BLaER1 treated with 17β-estradiol and CSF1 and Interleukin-3, amounts not matched to agents 10 nM and 100 nM (cell line): ENCODE data around the gene TRIM14.

Experiments
- H3K27ac ChIP-seq, 11 experiments: shearing (Covaris generic); formaldehyde crosslinking; 2 replicates each; pipeline ENCODE4 v1.8.1; 2022
- H3K27me3 ChIP-seq, 11 experiments: shearing (Covaris generic); formaldehyde crosslinking; 2 replicates each; pipeline ENCODE4 v1.8.1; 2022
- H3K36me3 ChIP-seq, 11 experiments: shearing (Covaris generic); formaldehyde crosslinking; 2 replicates each; pipeline ENCODE4 v1.8.1; 2022
- H3K4me1 ChIP-seq, 10 experiments: shearing (Covaris generic); formaldehyde crosslinking; 2 replicates each; pipeline ENCODE4 v1.8.1; 2022
- H3K4me2 ChIP-seq, 11 experiments: shearing (Covaris generic); formaldehyde crosslinking; 2 replicates each; pipeline ENCODE4 v1.8.1; 2022
- H3K4me3 ChIP-seq, 10 experiments: shearing (Covaris generic); formaldehyde crosslinking; 2 replicates each; pipeline ENCODE4 v1.8.1; 2022
- H3K9ac ChIP-seq, 11 experiments: shearing (Covaris generic); formaldehyde crosslinking; 2 replicates each; pipeline ENCODE4 v1.8.1; 2022
- H3K9me3 ChIP-seq, 11 experiments: shearing (Covaris generic); formaldehyde crosslinking; replicated peaks in 1 of 11; 2 replicates each; pipeline ENCODE4 v1.8.1; 2022
- H4K20me1 ChIP-seq, 11 experiments: shearing (Covaris generic); formaldehyde crosslinking; 2 replicates each; pipeline ENCODE4 v1.8.1; 2022
- Cebpa-rat ChIP-seq, 11 experiments: shearing (Covaris generic); IDR thresholded peaks; 2 replicates each; pipeline ENCODE4 v1.8.1; 2022

Gene TRIM14

GRCh38 chr9:98064623-98065392 is 54.2 kb downstream of the TRIM14 start:
- no peak overlapping the region for H3K4me3 ChIP-seq
- peaks cover 0 to 17% (median 8%) of the 10 kb centered on the region in 10 experiments; a peak in 13 of 20 replicates for H3K4me1 ChIP-seq
- peaks cover 0 to 71% (median 21%) of the 10 kb centered on the region in 11 experiments; a peak in 14 of 22 replicates for H4K20me1 ChIP-seq
- H3K9ac ChIP-seq, result no peak overlapping the region
- TF ChIP-seq Cebpa-rat (IDR thresholded peaks at IDR 0.05), result no peak
- H3K4me2 ChIP-seq, result no peak overlapping the region
- H3K36me3 ChIP-seq, result peaks cover 57 to 100% (median 89%) of the 10 kb centered on the region in 11 experiments
- no peaks in the 10 kb centered on the region for H3K27me3 ChIP-seq
- H3K9me3 ChIP-seq, result no peaks in the 10 kb centered on the region
- no peak overlapping the region for H3K27ac ChIP-seq

GRCh38 chr9:98062161-98062560 is 56.9 kb downstream of the TRIM14 start:
- Histone ChIP-seq H3K36me3 (peaks cover 54 to 76% (median 69%) of the 10 kb centered on the region in 11 experiments), H3K27me3 (no peaks in the 10 kb centered on the region), H3K27ac (no peak overlapping the region), H3K9ac (0 out of 22 replicates have a peak overlapping the region, but pooled peaks of 1 of the 11 experiments have one; percentile 24), H3K4me2 (no peak overlapping the region), H4K20me1 (peaks cover 0 to 65% (median 38%) of the 10 kb centered on the region in 11 experiments; a peak in 13 of 22 replicates), H3K4me1 (peaks cover 13 to 31% (median 25%) of the 10 kb centered on the region in 10 experiments), H3K9me3 (no peaks in the 10 kb centered on the region), H3K4me3 (no peak overlapping the region)
- no peak for TF ChIP-seq Cebpa-rat (IDR thresholded peaks at IDR 0.05)

GRCh38 chr9:98057138-98057799 is 61.8 kb downstream of the TRIM14 start:
- Histone ChIP-seq H4K20me1 (peaks cover 0 to 44% (median 32%) of the 10 kb centered on the region in 11 experiments; a peak in 13 of 22 replicates), H3K27me3 (no peaks in the 10 kb centered on the region), H3K4me2 (peak overlapping the region; percentile 72 to 99 (median 90)), H3K9ac (peak overlapping the region; percentile 77 to 93 (median 89)), H3K9me3 (peaks cover 0 to 8% (median 0%) of the 10 kb centered on the region in 11 experiments; a peak in 6 of 22 replicates), H3K36me3 (peaks cover 19 to 28% (median 24%) of the 10 kb centered on the region in 11 experiments), H3K27ac (peak overlapping the region; percentile 62 to 93 (median 83)), H3K4me3 (peak overlapping the region; percentile 58 to 80 (median 76)), H3K4me1 (peaks cover 20 to 35% (median 23%) of the 10 kb centered on the region in 10 experiments)
- no peak for TF ChIP-seq Cebpa-rat (IDR thresholded peaks at IDR 0.05)

- Histone ChIP-seq H3K27ac (peak within 1 kb of the TSS; percentile 62 to 93 (median 83)), H3K4me3 (peak within 1 kb of the TSS; percentile 58 to 80 (median 76)), H3K36me3 (peaks cover 11 to 21% (median 16%) of the 10 kb centered on the region in 11 experiments), H3K4me2 (peak within 1 kb of the TSS; percentile 79 to 99 (median 90)), H3K27me3 (no peaks in the 10 kb centered on the region), H3K4me1 (peaks cover 20 to 35% (median 23%) of the 10 kb centered on the region in 10 experiments), H4K20me1 (peaks cover 0 to 38% (median 26%) of the 10 kb centered on the region in 11 experiments; a peak in 12 of 22 replicates), H3K9me3 (peaks cover 0 to 8% (median 0%) of the 10 kb centered on the region in 11 experiments; a peak in 6 of 22 replicates), H3K9ac (peak within 1 kb of the TSS; percentile 77 to 93 (median 89))
- TF ChIP-seq Cebpa-rat (IDR thresholded peaks at IDR 0.05), result no peak
These were observed 62.5 kb downstream of the TRIM14 start, which contains the start of gene NANS for GRCh38 chr9:98056269-98057137. NANS (plus strand) TSS chr9:98056732; CDS start chr9:98056809, 77 bp downstream.

- peaks cover 20 to 26% (median 23%) of the 10 kb centered on the region in 10 experiments for H3K4me1 ChIP-seq
- H3K27ac ChIP-seq, result no peak overlapping the region
- peaks cover 0 to 23% (median 12%) of the 10 kb centered on the region in 11 experiments; a peak in 10 of 22 replicates for H4K20me1 ChIP-seq
- no peak overlapping the region for H3K9ac ChIP-seq
- H3K4me3 ChIP-seq, result no peak overlapping the region
- no peak overlapping the region for H3K4me2 ChIP-seq
- peaks cover 0 to 8% (median 0%) of the 10 kb centered on the region in 11 experiments; a peak in 6 of 22 replicates for H3K9me3 ChIP-seq
- peaks cover 0 to 4% (median 0%) of the 10 kb centered on the region in 11 experiments; a peak in 2 of 22 replicates for H3K36me3 ChIP-seq
- TF ChIP-seq Cebpa-rat (IDR thresholded peaks at IDR 0.05), result no peak
- H3K27me3 ChIP-seq, result no peaks in the 10 kb centered on the region
These were observed 64.6 kb downstream of the TRIM14 start for GRCh38 chr9:98054376-98054951.

- H3K9me3 ChIP-seq, result peaks cover 14 to 32% (median 26%) of the 10 kb centered on the region in 11 experiments
- no peak overlapping the region for H3K4me2 ChIP-seq
- no peak overlapping the region for H3K27ac ChIP-seq
- H3K9ac ChIP-seq, result no peak overlapping the region
- no peaks in the 10 kb centered on the region for H4K20me1 ChIP-seq
- H3K4me3 ChIP-seq, result no peak overlapping the region
- H3K27me3 ChIP-seq, result no peaks in the 10 kb centered on the region
- peaks cover 0 to 7% (median 0%) of the 10 kb centered on the region in 10 experiments; a peak in 2 of 20 replicates for H3K4me1 ChIP-seq
- TF ChIP-seq Cebpa-rat (IDR thresholded peaks at IDR 0.05), result no peak
- H3K36me3 ChIP-seq, result no peaks in the 10 kb centered on the region
These were observed 68.7 kb downstream of the TRIM14 start for GRCh38 chr9:98050351-98050750.

- Histone ChIP-seq H3K27me3 (no peaks in the 10 kb centered on the region), H3K9ac (no peak overlapping the region), H3K4me2 (no peak overlapping the region), H3K9me3 (peaks cover 20 to 36% (median 33%) of the 10 kb centered on the region in 11 experiments), H3K4me1 (peaks cover 0 to 15% (median 0%) of the 10 kb centered on the region in 10 experiments; a peak in 4 of 20 replicates), H3K27ac (no peak overlapping the region), H3K4me3 (no peak overlapping the region), H3K36me3 (no peaks in the 10 kb centered on the region), H4K20me1 (no peaks in the 10 kb centered on the region)
- TF ChIP-seq Cebpa-rat (IDR thresholded peaks at IDR 0.05), result no peak
These were observed 69.5 kb downstream of the TRIM14 start for GRCh38 chr9:98049288-98050072.
